ENCODE data around the gene TMEM98. TPM values are rescaled to one million over a fixed set of nuclear protein-coding genes. Genes with fewer than 3 reads are reported as not detected.

TMEM98 gene
- polyA plus RNA-seq, 3 donors, result not detected

- WGBS (ENCODE audit: insufficient coverage), result 78% methylated on average over 2 of the region's 2 CpGs
- no peak overlapping the region for H3K27ac ChIP-seq (ENCODE audit: low read depth in 1 of 2, low read length in 2 of 2)
- H3K9me3 Mint-ChIP-seq, result peaks cover 0 to 2% (median 0%) of the 10 kb centered on the region in 7 donors
- H3K4me3 ChIP-seq (replicated peaks in 1 of 3; ENCODE audit: low read depth in 2 of 3, low read length in 3 of 3), result no peak overlapping the region
- no peak for DNase-seq
- H3K27ac Mint-ChIP-seq, result no peak overlapping the region
- H3K36me3 Mint-ChIP-seq, result no peaks in the 10 kb centered on the region
- intact Hi-C loops (cut with micrococcal nuclease), result no loop called here
- no peaks in the 10 kb centered on the region for H4K20me1 ChIP-seq (ENCODE audit: insufficient read depth, low read length)
- H3K9ac ChIP-seq (ENCODE audit: insufficient read depth, low read length, poor library complexity, severe bottlenecking), result no peak overlapping the region
- TF ChIP-seq, protein P1, sequence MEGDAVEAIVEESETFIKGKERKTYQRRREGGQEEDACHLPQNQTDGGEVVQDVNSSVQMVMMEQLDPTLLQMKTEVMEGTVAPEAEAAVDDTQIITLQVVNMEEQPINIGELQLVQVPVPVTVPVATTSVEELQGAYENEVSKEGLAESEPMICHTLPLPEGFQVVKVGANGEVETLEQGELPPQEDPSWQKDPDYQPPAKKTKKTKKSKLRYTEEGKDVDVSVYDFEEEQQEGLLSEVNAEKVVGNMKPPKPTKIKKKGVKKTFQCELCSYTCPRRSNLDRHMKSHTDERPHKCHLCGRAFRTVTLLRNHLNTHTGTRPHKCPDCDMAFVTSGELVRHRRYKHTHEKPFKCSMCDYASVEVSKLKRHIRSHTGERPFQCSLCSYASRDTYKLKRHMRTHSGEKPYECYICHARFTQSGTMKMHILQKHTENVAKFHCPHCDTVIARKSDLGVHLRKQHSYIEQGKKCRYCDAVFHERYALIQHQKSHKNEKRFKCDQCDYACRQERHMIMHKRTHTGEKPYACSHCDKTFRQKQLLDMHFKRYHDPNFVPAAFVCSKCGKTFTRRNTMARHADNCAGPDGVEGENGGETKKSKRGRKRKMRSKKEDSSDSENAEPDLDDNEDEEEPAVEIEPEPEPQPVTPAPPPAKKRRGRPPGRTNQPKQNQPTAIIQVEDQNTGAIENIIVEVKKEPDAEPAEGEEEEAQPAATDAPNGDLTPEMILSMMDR (IDR thresholded peaks at IDR 0.05), result no peak
- H2AFZ ChIP-seq (ENCODE audit: insufficient read depth, low read depth, low read length, poor library complexity, severe bottlenecking), result no peak overlapping the region
- H3K4me1 ChIP-seq (ENCODE audit: control insufficient read depth in 1 of 2, insufficient read depth in 2 of 2, low read length in 2 of 2), result no peaks in the 10 kb centered on the region
- peak overlapping the region in 1 of 2 donors; percentile 52 for H3K4me3 Mint-ChIP-seq
- H3K4me1 Mint-ChIP-seq, result peaks cover 4% of the 10 kb centered on the region
- H3K27me3 Mint-ChIP-seq (ENCODE audit: low read depth in 3 of 3), result peaks cover 19 to 34% (median 22%) of the 10 kb centered on the region in 3 donors
- H3K4me2 ChIP-seq (replicated peaks; ENCODE audit: extremely low read depth, low read length, poor library complexity, severe bottlenecking), result no peak overlapping the region
- H3K9me3 ChIP-seq (replicated peaks in 1 of 2; ENCODE audit: control insufficient read depth in 1 of 2, insufficient read depth in 1 of 2, low read length in 2 of 2), result peaks cover 0 to 12% of the 10 kb centered on the region in 2 donors
- no peaks in the 10 kb centered on the region for H3K79me2 ChIP-seq (ENCODE audit: insufficient read depth, low read length)
- peaks cover 44 to 52% of the 10 kb centered on the region in 2 donors for H3K27me3 ChIP-seq (ENCODE audit: control insufficient read depth in 2 of 2, insufficient read depth in 2 of 2, low read length in 2 of 2)
- H3K36me3 ChIP-seq (replicated peaks in 1 of 2; ENCODE audit: control insufficient read depth in 1 of 2, insufficient read depth in 2 of 2, low read length in 2 of 2), result no peaks in the 10 kb centered on the region
These were observed 1.6 kb downstream of the TMEM98 start for GRCh38 chr17:32929588-32929987.

- no peak for DNase-seq
- Histone ChIP-seq H3K4me2 (replicated peaks; ENCODE audit: extremely low read depth, low read length, poor library complexity, severe bottlenecking) (no peak overlapping the region), H3K4me1 (ENCODE audit: control insufficient read depth in 1 of 2, insufficient read depth in 2 of 2, low read length in 2 of 2) (no peaks in the 10 kb centered on the region), H3K9ac (ENCODE audit: insufficient read depth, low read length, poor library complexity, severe bottlenecking) (no peak overlapping the region), H3K9me3 (replicated peaks in 1 of 2; ENCODE audit: control insufficient read depth in 1 of 2, insufficient read depth in 1 of 2, low read length in 2 of 2) (peaks cover 0 to 12% of the 10 kb centered on the region in 2 donors), H4K20me1 (ENCODE audit: insufficient read depth, low read length) (no peaks in the 10 kb centered on the region), H3K27ac (ENCODE audit: low read depth in 1 of 2, low read length in 2 of 2) (no peak overlapping the region), H2AFZ (ENCODE audit: insufficient read depth, low read depth, low read length, poor library complexity, severe bottlenecking) (no peak overlapping the region), H3K27me3 (ENCODE audit: control insufficient read depth in 2 of 2, insufficient read depth in 2 of 2, low read length in 2 of 2) (peaks cover 44 to 48% of the 10 kb centered on the region in 2 donors), H3K36me3 (replicated peaks in 1 of 2; ENCODE audit: control insufficient read depth in 1 of 2, insufficient read depth in 2 of 2, low read length in 2 of 2) (no peaks in the 10 kb centered on the region), H3K79me2 (ENCODE audit: insufficient read depth, low read length) (no peaks in the 10 kb centered on the region), H3K4me3 (replicated peaks in 1 of 3; ENCODE audit: low read depth in 2 of 3, low read length in 3 of 3) (no peak overlapping the region)
- H3K36me3 Mint-ChIP-seq, result no peaks in the 10 kb centered on the region
- H3K9me3 Mint-ChIP-seq, result peaks cover 0 to 2% (median 0%) of the 10 kb centered on the region in 7 donors
- intact Hi-C loops (cut with micrococcal nuclease), result loop anchor here in 1 of 2 donors (10.0 kb wide), 1 partner anchor 146 kb away; no protein-coding TSS in a partner anchor
- TF ChIP-seq, protein P1 (IDR thresholded peaks at IDR 0.05), result no peak
- peaks cover 4% of the 10 kb centered on the region for H3K4me1 Mint-ChIP-seq
- WGBS (ENCODE audit: insufficient coverage), result no CpG with 5 or more reads among the region's 1 CpG
- peak overlapping the region in 1 of 2 donors; percentile 54 for H3K4me3 Mint-ChIP-seq
- H3K27me3 Mint-ChIP-seq (ENCODE audit: low read depth in 3 of 3), result peaks cover 19 to 36% (median 22%) of the 10 kb centered on the region in 3 donors
- H3K27ac Mint-ChIP-seq, result no peak overlapping the region
These were observed 2.6 kb downstream of the TMEM98 start for GRCh38 chr17:32930512-32930911.

Data from CD14-positive monocyte (primary cell).